ENCODE results near the gene AXDND1.

DNA sequence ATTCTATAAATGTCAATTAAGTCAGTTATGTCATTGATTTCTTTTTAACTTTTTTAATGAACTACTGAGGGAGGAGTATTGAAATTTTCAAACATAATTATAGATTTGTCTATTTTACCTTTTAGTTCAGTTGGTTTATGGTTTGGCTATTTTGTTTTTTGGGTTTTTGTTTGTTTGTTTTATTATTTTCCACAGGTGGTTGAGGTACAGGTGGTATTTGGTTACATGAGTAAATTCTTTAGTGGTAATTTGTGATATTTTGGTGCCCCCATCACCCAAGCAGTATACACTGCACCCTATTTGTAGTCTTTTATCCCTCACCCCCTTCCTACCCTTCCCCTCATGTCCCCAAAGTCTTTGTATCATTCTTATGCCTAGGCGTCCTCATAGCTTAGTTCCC lies 235.3 kb downstream of the AXDND1 start:
- TF ChIP-seq, protein P1, sequence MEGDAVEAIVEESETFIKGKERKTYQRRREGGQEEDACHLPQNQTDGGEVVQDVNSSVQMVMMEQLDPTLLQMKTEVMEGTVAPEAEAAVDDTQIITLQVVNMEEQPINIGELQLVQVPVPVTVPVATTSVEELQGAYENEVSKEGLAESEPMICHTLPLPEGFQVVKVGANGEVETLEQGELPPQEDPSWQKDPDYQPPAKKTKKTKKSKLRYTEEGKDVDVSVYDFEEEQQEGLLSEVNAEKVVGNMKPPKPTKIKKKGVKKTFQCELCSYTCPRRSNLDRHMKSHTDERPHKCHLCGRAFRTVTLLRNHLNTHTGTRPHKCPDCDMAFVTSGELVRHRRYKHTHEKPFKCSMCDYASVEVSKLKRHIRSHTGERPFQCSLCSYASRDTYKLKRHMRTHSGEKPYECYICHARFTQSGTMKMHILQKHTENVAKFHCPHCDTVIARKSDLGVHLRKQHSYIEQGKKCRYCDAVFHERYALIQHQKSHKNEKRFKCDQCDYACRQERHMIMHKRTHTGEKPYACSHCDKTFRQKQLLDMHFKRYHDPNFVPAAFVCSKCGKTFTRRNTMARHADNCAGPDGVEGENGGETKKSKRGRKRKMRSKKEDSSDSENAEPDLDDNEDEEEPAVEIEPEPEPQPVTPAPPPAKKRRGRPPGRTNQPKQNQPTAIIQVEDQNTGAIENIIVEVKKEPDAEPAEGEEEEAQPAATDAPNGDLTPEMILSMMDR (optimal IDR thresholded peaks at IDR 0.05 in 1 of 3, IDR thresholded peaks at IDR 0.05 in 1 of 3, conservative IDR thresholded peaks at IDR 0.05 in 1 of 3; ENCODE audit: extremely low read depth in 1 of 3, insufficient read depth in 2 of 3, low read length in 3 of 3) = no peak
- no peak for TF ChIP-seq EZH2 (IDR thresholded peaks at IDR 0.05; ENCODE audit: low read length)

Measured in keratinocyte (primary cell).